Kidney glomerular epithelial cell (primary cell): Measurements from ENCODE around the gene LARGE1.
A peak's percentile ranks its signal among the peaks of the same experiment; 100 is the strongest.

ENCODE experiments used
- DNase-seq: peaks from one replicate; lab custom pipeline; 2025; lab: John Stamatoyannopoulos, UW

The LARGE1 gene

DNA sequence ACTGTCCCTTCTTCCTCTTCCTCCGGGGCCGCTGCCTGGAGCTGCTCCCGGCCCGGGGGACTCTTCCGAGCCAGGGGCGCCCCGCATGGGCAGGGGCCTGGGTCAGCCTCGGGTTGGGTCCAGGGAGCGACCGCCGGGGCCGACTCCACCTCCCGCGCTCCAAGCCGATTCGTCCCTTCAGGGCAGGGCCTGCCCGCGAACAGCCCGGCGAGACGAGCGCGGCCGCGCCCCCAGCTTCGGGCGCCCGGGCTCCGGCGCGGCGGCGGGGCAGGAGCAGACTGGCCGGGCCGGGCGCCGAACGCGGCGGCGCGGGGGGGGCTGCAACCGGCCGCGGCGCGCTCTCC lies at the start of gene LARGE1:
Gene LARGE1 (minus strand): TSS at position 280 of the 344 bp plus-strand sequence.
- no peak for DNase-seq

DNA sequence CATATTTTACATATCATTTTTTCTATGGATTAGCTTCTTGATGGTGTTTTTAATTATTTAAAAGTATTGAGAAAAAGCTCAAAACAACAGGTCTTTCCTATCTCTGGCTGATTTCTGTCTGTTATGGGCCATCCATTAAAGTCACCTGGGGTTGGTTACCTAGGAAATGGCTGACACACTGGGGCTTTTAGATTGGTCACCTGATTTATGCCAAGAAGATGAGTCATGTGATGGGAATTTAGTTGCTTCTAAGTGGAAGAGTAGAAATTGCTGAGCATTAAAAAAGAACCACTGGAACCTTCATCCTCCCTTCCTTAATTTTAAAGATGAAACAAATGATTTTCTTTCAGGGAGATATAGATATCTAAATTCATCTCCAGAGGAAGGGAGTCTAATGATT lies 48.8 kb upstream of the LARGE1 start:
- peak; percentile 77 for DNase-seq

GRCh38 chr22:33964121-33964520 lies 43.8 kb upstream of the LARGE1 start:
- no peak for DNase-seq

GRCh38 chr22:33962409-33962808 lies 42.1 kb upstream of the LARGE1 start:
- no peak for DNase-seq

DNA sequence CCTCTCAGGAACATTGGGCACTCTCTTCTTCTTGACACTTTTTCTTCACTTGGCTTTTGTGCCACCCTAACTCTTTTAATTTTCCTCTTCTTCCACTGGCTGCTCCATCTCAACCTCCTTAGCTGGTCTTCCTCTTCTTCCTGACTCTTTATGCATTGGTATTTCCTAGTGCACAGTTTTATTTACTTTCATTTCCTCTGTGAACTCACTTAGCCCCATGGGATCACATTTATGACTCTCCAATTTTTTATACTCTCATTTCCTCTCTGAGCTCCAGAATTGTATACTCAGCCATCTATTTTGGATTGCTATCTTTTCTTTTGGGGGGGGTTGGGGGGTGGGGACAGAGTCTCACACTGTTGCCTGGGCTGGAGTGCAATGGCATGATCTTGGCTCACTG lies 38.5 kb upstream of the LARGE1 start:
- DNase-seq = no peak

- no peak for DNase-seq
These were observed 36.8 kb upstream of the LARGE1 start for GRCh38 chr22:33957086-33957485.

GRCh38 chr22:33952776-33953175 lies 32.5 kb upstream of the LARGE1 start:
- no peak for DNase-seq

DNA sequence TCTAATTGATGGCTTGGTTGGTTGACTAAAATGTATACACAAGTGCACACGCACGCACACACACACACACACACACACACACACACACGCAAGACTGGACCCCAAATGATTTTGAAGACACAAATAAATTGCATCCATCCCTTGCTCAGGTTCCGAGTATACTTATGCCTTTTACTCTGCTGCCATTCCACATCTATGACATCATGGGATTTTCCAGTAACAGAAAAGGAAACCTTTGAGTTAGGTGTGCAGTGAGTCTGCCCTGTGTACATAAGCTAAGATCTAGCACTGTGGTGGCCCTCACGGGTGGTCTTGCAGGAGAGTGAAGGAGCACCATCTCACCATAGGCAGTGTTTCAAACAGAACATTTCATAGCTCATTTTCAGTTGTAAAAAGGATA lies 20.5 kb upstream of the LARGE1 start:
- DNase-seq = no peak

DNA sequence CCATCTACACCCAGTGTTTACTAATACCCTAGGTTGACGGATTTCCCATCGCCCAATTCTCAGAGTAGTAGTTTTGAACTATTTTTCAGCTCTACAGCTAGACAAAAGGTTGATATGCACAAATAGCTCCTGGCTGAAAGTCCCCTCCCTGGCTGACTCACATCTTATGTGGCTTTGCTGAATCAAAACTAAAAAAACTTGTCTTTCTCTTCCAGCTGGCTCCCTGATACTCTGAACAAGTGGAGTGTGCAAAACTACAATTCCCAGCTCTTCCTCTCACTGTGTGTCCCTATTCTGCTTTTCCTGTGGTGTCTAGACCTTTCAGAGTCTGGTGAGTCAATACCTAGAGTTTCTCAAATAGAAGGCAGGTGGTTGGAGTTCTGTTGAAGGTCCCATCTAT lies 12.7 kb upstream of the LARGE1 start:
- peak; percentile 18 for DNase-seq

GRCh38 chr22:33931406-33931805 lies 11.1 kb upstream of the LARGE1 start:
- DNase-seq = no peak

DNA sequence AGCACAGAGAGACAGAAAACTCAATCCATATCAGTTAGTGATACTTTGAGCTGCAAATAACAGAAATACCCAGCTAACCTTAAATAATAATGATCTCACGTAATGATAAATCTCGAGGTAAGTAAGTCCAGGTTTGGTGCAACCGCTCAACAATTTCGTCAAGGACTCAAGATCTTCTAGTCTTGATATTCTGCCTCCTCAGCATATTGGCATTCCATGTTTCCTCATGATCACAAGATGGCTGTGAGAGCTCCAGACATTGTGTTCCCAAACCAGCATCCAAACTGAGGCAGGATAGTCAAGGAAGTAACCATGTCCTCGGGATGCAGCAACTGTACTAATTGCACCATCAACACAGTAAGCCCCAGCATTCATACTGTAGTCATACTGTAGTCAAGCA lies 7.5 kb upstream of the LARGE1 start:
- DNase-seq = no peak

DNA sequence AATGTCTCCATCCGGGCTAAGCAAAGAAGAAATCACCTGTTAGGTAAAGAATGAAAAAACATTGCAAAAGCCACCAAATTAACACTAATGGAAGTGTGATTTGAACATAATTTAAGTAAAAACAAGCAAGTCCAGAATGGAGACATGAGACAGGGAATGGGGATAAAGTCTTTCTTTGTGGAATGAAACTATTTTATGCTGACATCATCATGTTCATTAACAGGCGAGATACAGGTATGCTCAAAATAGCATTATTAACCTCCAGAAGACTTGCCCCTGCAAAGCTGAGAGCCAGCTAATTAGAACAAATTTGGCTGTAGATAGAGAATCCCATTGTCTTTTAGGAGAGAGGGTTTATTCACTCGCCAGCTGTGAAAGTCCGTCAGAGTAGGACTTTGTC lies 4.9 kb upstream of the LARGE1 start:
- no peak for DNase-seq

DNA sequence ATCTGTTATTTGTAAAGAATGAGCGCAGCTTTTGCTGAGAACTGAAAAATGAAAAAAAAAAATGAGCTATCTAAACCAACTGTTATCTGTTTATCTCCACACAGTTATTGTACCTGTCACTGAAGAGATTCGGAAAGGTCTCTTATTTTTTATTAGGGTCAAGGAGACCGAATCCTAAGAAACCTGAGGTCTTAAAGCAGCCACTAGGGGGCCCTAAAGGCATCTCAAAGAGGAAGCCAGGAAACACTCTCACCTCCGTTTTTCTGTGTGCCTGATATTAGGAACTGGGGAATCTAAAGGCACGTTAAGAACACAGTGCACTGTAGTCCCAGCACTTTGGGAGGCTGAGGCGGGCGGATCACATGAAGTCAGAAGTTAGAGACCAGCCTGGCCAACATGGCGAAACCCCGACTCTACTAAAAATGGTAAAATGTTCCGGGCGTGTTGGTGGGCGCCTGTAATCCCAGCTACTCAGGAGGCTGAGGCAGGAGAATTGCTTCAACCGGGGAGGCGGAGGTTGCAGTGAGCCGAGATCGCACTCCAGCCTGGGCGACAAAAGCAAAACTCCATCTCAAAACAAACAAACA lies 3.5 kb upstream of the LARGE1 start:
- peak; percentile 55 for DNase-seq

- DNase-seq = no peak
These were observed 2.8 kb upstream of the LARGE1 start for GRCh38 chr22:33923033-33923432.

DNA sequence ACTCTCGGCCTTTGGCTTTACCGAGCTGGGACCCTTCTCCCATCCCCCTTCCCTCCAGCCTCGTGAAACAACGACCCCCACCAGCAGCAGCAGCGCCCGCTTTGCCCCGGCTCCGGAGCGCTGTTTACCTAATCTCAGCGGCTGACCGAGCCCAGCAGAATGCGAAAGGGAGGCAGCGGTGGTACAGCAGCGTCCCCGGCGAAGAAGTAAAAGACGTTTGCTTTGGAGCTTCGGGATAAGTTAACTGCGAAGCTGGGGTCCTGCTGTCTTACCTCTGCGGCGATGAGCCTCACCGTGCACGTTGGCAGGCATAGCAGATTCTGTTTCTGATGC lies 2.0 kb upstream of the LARGE1 start:
- peak; percentile 9 for DNase-seq

DNA sequence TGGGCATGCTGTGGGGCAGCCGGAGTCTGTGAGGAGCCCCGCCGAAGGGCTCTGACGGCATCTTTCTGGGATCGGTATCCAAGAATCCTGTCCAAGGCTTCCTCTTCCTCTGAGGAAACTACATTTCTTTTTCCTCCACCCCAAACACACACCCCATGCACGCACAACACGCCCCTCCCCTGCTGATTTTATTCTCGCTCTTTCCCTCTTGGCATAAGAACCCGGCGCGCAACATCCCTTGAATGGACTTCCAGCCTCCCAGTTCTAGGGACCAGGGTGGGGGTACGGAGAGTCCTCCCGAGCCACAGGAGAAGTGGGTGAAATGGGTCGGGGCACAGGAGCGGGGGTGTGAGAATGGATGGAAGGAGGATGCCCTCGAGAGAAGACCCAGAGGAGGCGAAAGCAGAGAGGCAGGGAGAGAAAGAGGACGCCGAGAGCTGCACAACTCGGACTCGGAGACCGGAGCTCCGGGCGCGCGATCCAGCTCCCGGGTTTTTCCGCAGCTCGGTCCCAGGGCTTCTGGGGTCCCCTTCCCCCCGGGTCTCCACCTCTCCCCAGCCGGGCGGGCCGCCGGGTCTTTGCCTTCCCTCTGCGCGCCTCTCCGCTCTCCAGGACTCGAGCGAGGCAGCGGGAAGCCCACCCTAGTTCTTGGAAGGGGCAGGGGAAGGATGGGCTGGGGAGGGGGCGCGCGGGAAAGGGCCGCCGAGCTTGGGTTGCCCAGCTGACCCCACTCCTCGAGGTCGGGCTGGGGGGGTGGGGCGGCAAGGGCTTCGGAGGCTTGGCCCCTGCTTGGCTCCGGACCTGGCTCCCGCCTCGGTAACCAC lies 1.5 kb upstream of the LARGE1 start:
- DNase-seq = peak; percentile 55

DNA sequence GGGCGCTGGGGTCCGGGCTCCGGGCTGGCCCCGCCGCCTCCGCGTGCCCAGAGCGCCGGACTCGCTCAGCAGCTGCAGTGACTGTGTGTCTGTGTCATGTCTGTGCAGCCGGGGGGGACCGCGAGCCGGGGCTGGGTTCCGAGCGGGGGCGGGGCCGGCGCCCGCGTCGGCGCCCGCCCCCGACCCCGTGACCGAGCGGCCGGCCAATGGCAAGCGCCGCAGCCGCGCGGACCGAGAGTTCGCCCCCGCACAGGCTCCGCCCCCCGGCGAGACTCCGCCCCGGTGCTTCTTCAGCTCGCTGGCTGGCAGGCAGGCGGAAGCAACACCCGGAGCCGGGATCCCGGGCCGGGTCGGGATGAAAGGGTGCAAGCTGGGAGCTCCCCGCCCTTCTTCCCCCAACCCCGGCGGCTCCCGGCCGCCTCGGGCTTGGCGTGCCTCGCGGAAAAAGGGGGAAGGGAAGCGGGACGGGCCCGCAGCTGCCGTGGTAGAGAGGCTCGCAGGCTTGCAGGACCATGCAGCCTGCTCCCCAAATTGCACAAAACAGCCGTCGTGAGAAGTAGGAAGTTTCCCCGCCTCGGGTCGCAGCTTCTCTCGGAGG lies 750 bp upstream of the LARGE1 start:
- DNase-seq = peak; percentile 90

- DNase-seq = no peak
These were observed 682 bp downstream of the LARGE1 start for GRCh38 chr22:33919391-33920196.

- DNase-seq = no peak
These were observed 1.5 kb downstream of the LARGE1 start for GRCh38 chr22:33918676-33919365.

GRCh38 chr22:33917744-33918406 lies 2.4 kb downstream of the LARGE1 start:
- DNase-seq = no peak

- DNase-seq = no peak
These were observed 5.6 kb downstream of the LARGE1 start for GRCh38 chr22:33914699-33915098.

DNA sequence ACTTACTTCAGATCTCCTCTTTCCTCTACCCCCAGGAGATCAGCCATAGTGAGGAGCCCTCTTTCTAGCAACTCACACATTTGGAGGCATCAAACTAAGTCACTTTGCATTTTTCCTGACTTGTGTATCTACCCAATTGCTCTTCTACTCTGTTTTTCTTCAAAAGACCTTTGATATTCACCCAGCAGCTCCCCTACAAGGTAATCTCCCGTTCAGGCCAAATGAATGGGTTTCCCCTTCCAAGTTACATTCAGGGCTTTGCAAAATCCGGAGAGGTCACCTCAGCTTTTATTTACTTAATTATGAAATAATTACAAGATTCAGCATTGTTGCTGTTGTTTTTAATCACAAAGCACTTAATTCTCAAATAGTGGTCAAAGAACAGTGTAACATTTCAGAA lies 6.1 kb downstream of the LARGE1 start:
- DNase-seq = no peak
